Spleen (tissue), 11 donors: Measurements from ENCODE around the gene ENTPD5. TPM values are rescaled to one million over a fixed set of nuclear protein-coding genes. Genes with fewer than 3 reads are reported as not detected.

ENCODE experiments used
- DNase-seq: peaks from one replicate; pipeline ENCODE4 v3.0.0-alpha.2; 2020
- H3K27ac ChIP-seq, 8 donors: fragments of 200-600 bp; sonication (generic) in 7 of 8; 1 replicate in 4 of 8; 2 replicates in 4 of 8; pipeline versions ENCODE4 v1.5.0 to v1.8.0; 2016 to 2021; ENCODE audit warnings: inconsistent platforms in 4 of 8, mild to moderate bottlenecking in 4 of 8, moderate library complexity in 1 of 8
- H3K27me3 ChIP-seq, 7 donors: fragments of 200-600 bp; sonication (generic) in 6 of 7; replicated peaks in 1 of 7; 1 replicate in 4 of 7; 2 replicates in 3 of 7; pipeline versions ENCODE4 v1.5.0 to v1.8.0; 2016 to 2021; ENCODE audit warnings: inconsistent platforms in 3 of 7, mild to moderate bottlenecking in 1 of 7
- H3K36me3 ChIP-seq, 6 donors: fragments of 200-600 bp; sonication (generic) in 5 of 6; 1 replicate in 4 of 6; 2 replicates in 2 of 6; pipeline versions ENCODE4 v1.5.0 to v1.8.0; 2016 to 2021; ENCODE audit warnings: inconsistent platforms in 2 of 6
- H3K4me1 ChIP-seq, 6 donors: fragments of 200-600 bp; sonication (generic) in 5 of 6; 1 replicate in 3 of 6; 2 replicates in 3 of 6; pipeline versions ENCODE4 v1.5.0 to v1.8.0; 2016 to 2021; ENCODE audit warnings: inconsistent platforms in 3 of 6
- H3K4me3 ChIP-seq, 8 donors: fragments of 200-600 bp; sonication (generic) in 7 of 8; 1 replicate in 4 of 8; 2 replicates in 4 of 8; pipeline versions ENCODE4 v1.5.0 to v1.8.0; 2016 to 2021; ENCODE audit warnings: inconsistent platforms in 4 of 8, mild to moderate bottlenecking in 4 of 8, moderate library complexity in 2 of 8
- H3K9me3 ChIP-seq, 8 donors: fragments of 200-600 bp; sonication (generic) in 7 of 8; 1 replicate in 4 of 8; 2 replicates in 4 of 8; pipeline versions ENCODE4 v1.5.0 to v1.8.0; 2016 to 2021; ENCODE audit warnings: inconsistent platforms in 4 of 8
- POLR2A ChIP-seq, 3 donors: fragments of 450-650 bp; IDR thresholded peaks; one replicate each; pipeline ENCODE4 v1.5.1; 2017; ENCODE audit warnings: antibody characterized with exemption in 3 of 3, mild to moderate bottlenecking in 1 of 3
- POLR2AphosphoS5 ChIP-seq, 3 donors: sonication (generic); formaldehyde crosslinking; IDR thresholded peaks; one replicate each; pipeline ENCODE4 v1.5.1; 2017; ENCODE audit warnings: antibody characterized with exemption in 3 of 3
- whole genome bisulfite sequencing, 5 donors: extraction: QIAGEN DNeasy Blood & Tissue Kit in 3 of 5; methylation state at CpG; one replicate each; pipeline versions ENCODE4 v1.1.5 to v1.1.7; 2013 to 2018; 5-methylcytosine and 5-hydroxymethylcytosine counted together
- intact Hi-C: fragments of 100-400 bp; cut with DNase I; formaldehyde crosslinking; loops from one replicate; pipeline ENCODE4 v1.15.0; 2023; ENCODE audit warnings: low total_unique reads
- polyA plus RNA-seq, 3 donors: library from polyadenylated mRNA; stranded (reverse); fragments of 200-250 nt; gene quantifications; one replicate each; pipeline ENCODE4 v1.2.1, GENCODE V29; 2013
- total RNA-seq, 7 donors: library from RNA; depleted of rRNA in 3 of 7; stranded (reverse); fragments of >200 nt in 3 of 7; fragmentation: NEBNext Ultra II Directional in 4 of 7; extraction: Animal tissue kit (Norgen Biotek cat#: 25700) in 4 of 7; gene quantifications; one replicate each; pipeline versions ENCODE4 v1.1.0 to v1.2.1, GENCODE V29; 2016 to 2021
- TF ChIP-seq, protein P1 (sequence below), 11 experiments: fragments of 200-600 bp in 7 of 11; fragments of 450-650 bp in 4 of 11; sonication (generic) in 4 of 11; IDR thresholded peaks in 8 of 11; conservative IDR thresholded peaks in 3 of 11; 1 replicate in 7 of 11; 2 replicates in 4 of 11; pipeline versions ENCODE4 v1.4.0 to v1.8.0; 2016 to 2021; ENCODE audit warnings: antibody characterized with exemption in 11 of 11, inconsistent platforms in 4 of 11, mild to moderate bottlenecking in 1 of 11
- donor health status: healthy with polysubstance abuse.
- donor health status: DM: no; HTN: no; CAD: no; lungs with moderate emphysema.
- donor health status: DM: no; HTN: no; CAD: no.
- donor health status: Bipolar disorder and iron deficiency.
- donor health status: healthy.
- donor health status: DM: no; HTN: no; CAD: no.
- donor health status: DM: yes; HTN: yes; CAD: no.

ENTPD5 gene
- total and polyA plus RNA-seq, 10 donors = 2.9 to 13.9 (median 7.6) TPM

DNA sequence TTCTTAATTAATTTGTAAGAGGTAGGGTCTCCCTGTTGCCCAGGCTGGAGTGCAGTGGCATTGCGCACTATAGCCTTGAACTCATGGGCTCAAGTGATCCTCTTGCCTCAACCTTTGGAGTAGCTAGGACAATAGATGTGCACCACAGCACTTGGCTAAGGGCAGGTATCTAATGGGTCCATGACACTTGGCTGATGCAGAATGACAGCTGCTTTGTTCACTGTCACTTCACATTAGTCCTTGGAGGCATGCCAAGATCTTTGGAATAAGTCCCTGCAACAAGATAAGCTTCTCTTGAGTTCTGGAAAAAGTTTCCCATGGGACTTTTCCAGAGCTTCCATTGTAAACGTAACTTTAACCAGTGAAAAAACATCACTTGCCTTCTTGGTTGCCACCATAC is 45.6 kb downstream of the ENTPD5 start:
- no peaks in the 10 kb centered on the region for H3K4me1 ChIP-seq
- no peak overlapping the region for H3K27ac ChIP-seq
- no peak for TF ChIP-seq POLR2AphosphoS5 (IDR thresholded peaks at IDR 0.05)
- TF ChIP-seq, protein P1, sequence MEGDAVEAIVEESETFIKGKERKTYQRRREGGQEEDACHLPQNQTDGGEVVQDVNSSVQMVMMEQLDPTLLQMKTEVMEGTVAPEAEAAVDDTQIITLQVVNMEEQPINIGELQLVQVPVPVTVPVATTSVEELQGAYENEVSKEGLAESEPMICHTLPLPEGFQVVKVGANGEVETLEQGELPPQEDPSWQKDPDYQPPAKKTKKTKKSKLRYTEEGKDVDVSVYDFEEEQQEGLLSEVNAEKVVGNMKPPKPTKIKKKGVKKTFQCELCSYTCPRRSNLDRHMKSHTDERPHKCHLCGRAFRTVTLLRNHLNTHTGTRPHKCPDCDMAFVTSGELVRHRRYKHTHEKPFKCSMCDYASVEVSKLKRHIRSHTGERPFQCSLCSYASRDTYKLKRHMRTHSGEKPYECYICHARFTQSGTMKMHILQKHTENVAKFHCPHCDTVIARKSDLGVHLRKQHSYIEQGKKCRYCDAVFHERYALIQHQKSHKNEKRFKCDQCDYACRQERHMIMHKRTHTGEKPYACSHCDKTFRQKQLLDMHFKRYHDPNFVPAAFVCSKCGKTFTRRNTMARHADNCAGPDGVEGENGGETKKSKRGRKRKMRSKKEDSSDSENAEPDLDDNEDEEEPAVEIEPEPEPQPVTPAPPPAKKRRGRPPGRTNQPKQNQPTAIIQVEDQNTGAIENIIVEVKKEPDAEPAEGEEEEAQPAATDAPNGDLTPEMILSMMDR (IDR thresholded peaks at IDR 0.05 in 8 of 11, conservative IDR thresholded peaks at IDR 0.05 in 3 of 11) = no peak
- no peak for TF ChIP-seq POLR2A (IDR thresholded peaks at IDR 0.05)
- WGBS, 5 donors = 71 to 93% (median 80%) methylated on average over 2 of the region's 2 CpGs
- no peak overlapping the region for H3K4me3 ChIP-seq
- intact Hi-C loops = no loop called here
- peaks cover 0 to 93% (median 21%) of the 10 kb centered on the region in 6 donors for H3K36me3 ChIP-seq
- no peak for DNase-seq
- H3K9me3 ChIP-seq = no peaks in the 10 kb centered on the region
- no peaks in the 10 kb centered on the region for H3K27me3 ChIP-seq

DNA sequence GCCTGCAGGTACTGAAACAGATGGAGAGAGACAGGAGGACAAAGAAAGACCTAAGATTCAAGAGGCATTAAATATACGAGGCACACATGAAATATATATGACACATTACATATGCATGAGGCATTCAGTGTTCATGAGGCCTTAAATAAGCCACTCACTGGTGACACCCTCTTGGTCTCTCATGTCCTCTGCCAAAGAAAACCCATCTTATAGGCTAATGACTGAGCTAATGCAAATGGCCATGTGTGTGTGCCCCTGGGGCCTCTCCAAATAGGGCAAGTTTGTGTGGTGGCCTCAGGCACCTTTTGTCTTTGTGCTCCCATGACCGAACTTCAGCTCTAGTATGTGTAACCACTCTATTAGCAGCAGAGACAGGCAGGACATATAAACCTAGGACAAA is 50.2 kb downstream of the ENTPD5 start:
- WGBS, 5 donors = 67 to 97% (median 91%) methylated on average over 2 of the region's 2 CpGs
- Histone ChIP-seq H3K27ac (no peak overlapping the region), H3K36me3 (peaks cover 0 to 98% (median 25%) of the 10 kb centered on the region in 6 donors), H3K27me3 (no peaks in the 10 kb centered on the region), H3K9me3 (no peaks in the 10 kb centered on the region), H3K4me3 (no peak overlapping the region), H3K4me1 (no peaks in the 10 kb centered on the region)
- TF ChIP-seq POLR2A (IDR thresholded peaks at IDR 0.05) = no peak
- TF ChIP-seq, protein P1 (IDR thresholded peaks at IDR 0.05 in 8 of 11, conservative IDR thresholded peaks at IDR 0.05 in 3 of 11) = no peak
- no peak for TF ChIP-seq POLR2AphosphoS5 (IDR thresholded peaks at IDR 0.05)
- DNase-seq = no peak
- intact Hi-C loops = no loop called here

DNA sequence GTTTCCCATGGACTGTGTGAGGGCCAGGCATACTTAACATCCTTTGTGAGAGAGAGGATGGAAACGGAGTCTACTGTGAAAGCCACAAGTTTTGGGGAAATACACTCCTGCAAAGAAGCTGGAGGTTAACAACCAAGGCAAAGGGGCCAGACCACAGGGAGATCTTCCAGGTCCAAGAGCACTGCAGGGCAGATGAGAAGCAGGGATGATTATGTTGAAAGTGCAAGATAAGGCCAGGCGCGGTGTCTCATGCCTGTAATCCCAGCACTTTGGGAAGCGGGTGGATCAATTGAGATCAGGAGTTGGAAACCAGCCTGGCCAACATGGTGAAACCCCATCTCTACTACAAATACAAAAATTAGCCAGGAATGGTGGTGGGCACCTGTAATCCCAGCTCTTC is 53.9 kb downstream of the ENTPD5 start:
- H3K36me3 ChIP-seq = peaks cover 0 to 98% (median 55%) of the 10 kb centered on the region in 6 donors
- WGBS, 5 donors = 90 to 95% (median 95%) methylated on average over 4 of the region's 4 CpGs
- intact Hi-C loops = no loop called here

DNA sequence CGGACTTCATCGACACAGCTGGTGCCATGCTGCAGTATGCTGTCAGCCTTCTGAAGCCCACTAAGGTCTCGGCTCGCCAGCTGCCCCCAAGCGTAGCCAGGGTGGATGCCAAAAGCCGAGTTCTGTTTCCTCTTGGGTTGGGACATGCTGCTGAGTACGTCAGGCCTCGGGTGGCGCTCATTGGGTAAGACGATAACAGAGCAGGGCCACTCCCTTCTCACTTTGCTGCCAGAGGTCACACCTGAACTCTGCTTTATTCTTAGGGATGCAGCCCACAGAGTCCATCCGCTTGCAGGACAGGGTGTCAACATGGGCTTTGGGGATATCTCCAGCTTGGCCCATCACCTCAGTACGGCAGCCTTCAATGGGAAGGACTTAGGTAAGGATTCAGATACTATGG is 57.9 kb downstream of the ENTPD5 start:
- H3K4me1 ChIP-seq = no peaks in the 10 kb centered on the region
- no peak overlapping the region for H3K4me3 ChIP-seq
- intact Hi-C loops = no loop called here
- peaks cover 3 to 100% (median 80%) of the 10 kb centered on the region in 6 donors for H3K36me3 ChIP-seq
- no peaks in the 10 kb centered on the region for H3K9me3 ChIP-seq
- H3K27me3 ChIP-seq = no peaks in the 10 kb centered on the region
- WGBS, 5 donors = 88 to 94% (median 94%) methylated on average over 12 of the region's 12 CpGs
- H3K27ac ChIP-seq = no peak overlapping the region
- peak in 1 of 3 donors; percentile 22 for TF ChIP-seq POLR2AphosphoS5 (IDR thresholded peaks at IDR 0.05)
- no peak for TF ChIP-seq POLR2A (IDR thresholded peaks at IDR 0.05)
- no peak for DNase-seq

More for the DNA sequence above, 53.9 kb downstream of the ENTPD5 start:
- no peaks in the 10 kb centered on the region for H3K27me3 ChIP-seq
- no peak for DNase-seq
- TF ChIP-seq POLR2A (IDR thresholded peaks at IDR 0.05) = no peak
- TF ChIP-seq POLR2AphosphoS5 (IDR thresholded peaks at IDR 0.05) = no peak
- TF ChIP-seq, protein P1 (IDR thresholded peaks at IDR 0.05 in 8 of 11, conservative IDR thresholded peaks at IDR 0.05 in 3 of 11) = no peak
- no peaks in the 10 kb centered on the region for H3K4me1 ChIP-seq
- H3K27ac ChIP-seq = no peak overlapping the region
- H3K4me3 ChIP-seq = no peak overlapping the region
- H3K9me3 ChIP-seq = no peaks in the 10 kb centered on the region

DNA sequence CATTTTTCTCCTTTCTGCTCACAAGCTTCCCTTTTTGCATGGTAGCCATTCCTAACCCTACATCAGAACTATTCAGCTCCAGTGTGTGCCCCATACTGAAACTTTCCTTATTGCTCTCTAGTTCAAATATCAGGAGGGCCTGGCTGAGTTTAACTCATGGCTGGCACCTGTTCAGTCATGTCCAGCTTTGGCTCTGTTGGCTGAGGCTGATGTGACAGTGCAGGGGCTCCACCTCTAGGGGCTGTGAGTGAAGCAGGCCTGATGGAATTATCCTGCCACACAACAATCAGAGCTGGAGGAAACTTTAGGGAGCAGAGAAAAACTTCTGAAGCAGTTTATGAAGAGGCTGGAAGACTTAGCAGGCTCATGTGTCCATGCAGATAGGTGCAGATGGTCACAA is 60.5 kb downstream of the ENTPD5 start:
- H3K9me3 ChIP-seq = no peaks in the 10 kb centered on the region
- no peak for DNase-seq
- intact Hi-C loops = no loop called here
- no peak overlapping the region for H3K4me3 ChIP-seq
- H3K4me1 ChIP-seq = no peaks in the 10 kb centered on the region
- H3K27me3 ChIP-seq = no peaks in the 10 kb centered on the region
- peaks cover 3 to 100% (median 97%) of the 10 kb centered on the region in 6 donors for H3K36me3 ChIP-seq
- no peak for TF ChIP-seq POLR2AphosphoS5 (IDR thresholded peaks at IDR 0.05)
- TF ChIP-seq, protein P1 (IDR thresholded peaks at IDR 0.05 in 8 of 11, conservative IDR thresholded peaks at IDR 0.05 in 3 of 11) = no peak
- no peak for TF ChIP-seq POLR2A (IDR thresholded peaks at IDR 0.05)
- no peak overlapping the region for H3K27ac ChIP-seq
